Measurements from ENCODE around the gene DPM2. TPM values are rescaled to one million over a fixed set of nuclear protein-coding genes. Genes with fewer than 3 reads are reported as not detected.

DPM2 gene
- total and polyA plus RNA-seq, 2 of the 4 experiments (the other 2 are of a cell fraction) = 10.8 to 60.6 TPM

GRCh38 chr9:127887792-127888191 lies 49.9 kb downstream of the DPM2 start:
- intact Hi-C loops (cut with micrococcal nuclease) (no loop called here), dilution Hi-C loops (cut with HindIII; ENCODE audit: low sequenced_read_pairs, unreplicated experiment) (no loop called here), in situ Hi-C loops (cut with MboI; ENCODE audit: low sequenced_read_pairs) (no loop called here)
- Histone ChIP-seq H3K27me3 (ENCODE audit: control insufficient read depth, insufficient read depth, low read length) (no peaks in the 10 kb centered on the region), H3K4ac (ENCODE audit: low read depth, low read length) (no peak overlapping the region), H4K20me1 (ENCODE audit: insufficient read depth, low read length) (peaks cover 16% of the 10 kb centered on the region; the same call in 1 of the 2 replicates), H3K4me1 (ENCODE audit: control insufficient read depth, insufficient read depth, low read length) (peaks cover 4% of the 10 kb centered on the region), H3K4me2 (ENCODE audit: low read depth, low read length) (no peak overlapping the region), H2BK20ac (ENCODE audit: low read depth, low read length) (no peak overlapping the region), H2BK15ac (ENCODE audit: low read depth, low read length) (no peak overlapping the region), H3K9ac (ENCODE audit: low read depth, low read length) (no peak overlapping the region), H2BK120ac (ENCODE audit: low read depth, low read length) (no peak overlapping the region), H3K9me1 (ENCODE audit: insufficient read depth, low read length) (peaks cover 11% of the 10 kb centered on the region), H3K79me1 (ENCODE audit: low read depth in 1 of 2, low read length in 2 of 2) (peaks cover 0 to 37% of the 10 kb centered on the region in 2 experiments; a peak in 3 of 4 replicates), H4K91ac (ENCODE audit: insufficient read depth, low read depth, low read length) (no peak overlapping the region), H2AFZ (replicated peaks; ENCODE audit: low read length, poor library complexity) (no peak overlapping the region), H4K5ac (ENCODE audit: low read depth, low read length) (no peak overlapping the region), H3K56ac (ENCODE audit: extremely low read depth, insufficient read depth, low read length) (no peak overlapping the region), H2AK9ac (replicated peaks; ENCODE audit: low read depth, low read length, poor library complexity) (no peak overlapping the region), H3K14ac (replicated peaks; ENCODE audit: low read depth, low read length) (no peak overlapping the region), H3K9me3 (ENCODE audit: control insufficient read depth, insufficient read depth, low read length) (peaks cover 2% of the 10 kb centered on the region), H3K23ac (ENCODE audit: low read depth, low read length) (no peak overlapping the region), H4K8ac (ENCODE audit: low read depth in 2 of 2, low read length in 2 of 2) (no peak overlapping the region), H3K18ac (ENCODE audit: low read depth, low read length) (no peak overlapping the region), H3K4me3 (ENCODE audit: insufficient read depth, low read depth, low read length) (no peak overlapping the region), H2BK5ac (ENCODE audit: low read depth, low read length, poor library complexity, severe bottlenecking) (no peak overlapping the region), H2AK5ac (ENCODE audit: low read depth, low read length) (no peak overlapping the region), H3K27ac (ENCODE audit: insufficient read depth, low read length) (no peak overlapping the region), H3K36me3 (ENCODE audit: control insufficient read depth, insufficient read depth, low read length) (peaks cover 58% of the 10 kb centered on the region)
- no peak for DNase-seq
- TF ChIP-seq SMC3 (IDR thresholded peaks at IDR 0.05; ENCODE audit: low read depth, low read length) (no peak), RCOR1 (IDR thresholded peaks at IDR 0.05; ENCODE audit: insufficient replicate concordance, low read length) (no peak), RAD21 (IDR thresholded peaks at IDR 0.05; ENCODE audit: low read length) (peak; percentile 20; the same call in 1 of the 2 replicates)
- TF ChIP-seq, protein P1, sequence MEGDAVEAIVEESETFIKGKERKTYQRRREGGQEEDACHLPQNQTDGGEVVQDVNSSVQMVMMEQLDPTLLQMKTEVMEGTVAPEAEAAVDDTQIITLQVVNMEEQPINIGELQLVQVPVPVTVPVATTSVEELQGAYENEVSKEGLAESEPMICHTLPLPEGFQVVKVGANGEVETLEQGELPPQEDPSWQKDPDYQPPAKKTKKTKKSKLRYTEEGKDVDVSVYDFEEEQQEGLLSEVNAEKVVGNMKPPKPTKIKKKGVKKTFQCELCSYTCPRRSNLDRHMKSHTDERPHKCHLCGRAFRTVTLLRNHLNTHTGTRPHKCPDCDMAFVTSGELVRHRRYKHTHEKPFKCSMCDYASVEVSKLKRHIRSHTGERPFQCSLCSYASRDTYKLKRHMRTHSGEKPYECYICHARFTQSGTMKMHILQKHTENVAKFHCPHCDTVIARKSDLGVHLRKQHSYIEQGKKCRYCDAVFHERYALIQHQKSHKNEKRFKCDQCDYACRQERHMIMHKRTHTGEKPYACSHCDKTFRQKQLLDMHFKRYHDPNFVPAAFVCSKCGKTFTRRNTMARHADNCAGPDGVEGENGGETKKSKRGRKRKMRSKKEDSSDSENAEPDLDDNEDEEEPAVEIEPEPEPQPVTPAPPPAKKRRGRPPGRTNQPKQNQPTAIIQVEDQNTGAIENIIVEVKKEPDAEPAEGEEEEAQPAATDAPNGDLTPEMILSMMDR (conservative IDR thresholded peaks at IDR 0.05; ENCODE audit: low read depth, low read length) = 0 out of 2 replicates have a peak, but pooled peaks have one; percentile 14
- BruUV-seq (replicated peaks) = no TSS peak
- no peak for ATAC-seq (ENCODE audit: low read depth)
- WGBS, 2 experiments (ENCODE audit: extremely low coverage in 2 of 2, insufficient read length in 1 of 2) = no CpG with 5 or more reads among the region's 2 CpGs
- ChIA-PET POLR2A (ENCODE audit: unreplicated experiment) (no interaction called here), CTCF (no interaction called here)

All from IMR-90 (cell line).